B cell (primary cell): ENCODE results near the gene POLR1H.

Experiments
- EZH2 ChIP-seq: IDR thresholded peaks from 2 replicates; pipeline ENCODE4 v1.6.1; 2012; ENCODE audit warnings: borderline replicate concordance, low read depth, mild to moderate bottlenecking, moderate library complexity, low read length; ENCODE audit not compliant: insufficient read depth, poor library complexity, severe bottlenecking
- TF ChIP-seq, protein P1 (sequence below): fragments of 200-600 bp; IDR thresholded peaks from one replicate; pipeline ENCODE4 v1.8.0; 2022; ENCODE audit warnings: antibody characterized with exemption, mild to moderate bottlenecking

DNA sequence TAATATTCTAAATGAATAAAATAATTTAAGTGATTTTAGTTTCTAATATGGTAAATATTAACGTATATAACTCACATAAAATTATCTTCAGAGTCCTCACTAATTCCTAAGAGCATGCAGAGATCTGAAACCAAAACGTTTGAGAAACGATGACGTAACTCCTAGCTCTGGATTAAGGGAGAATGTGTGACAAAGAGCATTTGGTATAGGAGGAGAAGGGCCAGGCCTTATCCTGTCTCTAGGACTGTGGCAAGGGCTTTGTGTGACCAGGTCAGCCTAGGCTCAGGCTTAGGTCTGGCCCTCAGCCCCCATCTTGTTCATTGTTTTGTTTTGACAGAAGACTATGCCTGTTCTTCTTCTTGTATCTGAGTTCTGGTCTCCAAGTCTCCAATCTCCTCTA lies 19.2 kb upstream of the POLR1H start:
- TF ChIP-seq, protein P1, sequence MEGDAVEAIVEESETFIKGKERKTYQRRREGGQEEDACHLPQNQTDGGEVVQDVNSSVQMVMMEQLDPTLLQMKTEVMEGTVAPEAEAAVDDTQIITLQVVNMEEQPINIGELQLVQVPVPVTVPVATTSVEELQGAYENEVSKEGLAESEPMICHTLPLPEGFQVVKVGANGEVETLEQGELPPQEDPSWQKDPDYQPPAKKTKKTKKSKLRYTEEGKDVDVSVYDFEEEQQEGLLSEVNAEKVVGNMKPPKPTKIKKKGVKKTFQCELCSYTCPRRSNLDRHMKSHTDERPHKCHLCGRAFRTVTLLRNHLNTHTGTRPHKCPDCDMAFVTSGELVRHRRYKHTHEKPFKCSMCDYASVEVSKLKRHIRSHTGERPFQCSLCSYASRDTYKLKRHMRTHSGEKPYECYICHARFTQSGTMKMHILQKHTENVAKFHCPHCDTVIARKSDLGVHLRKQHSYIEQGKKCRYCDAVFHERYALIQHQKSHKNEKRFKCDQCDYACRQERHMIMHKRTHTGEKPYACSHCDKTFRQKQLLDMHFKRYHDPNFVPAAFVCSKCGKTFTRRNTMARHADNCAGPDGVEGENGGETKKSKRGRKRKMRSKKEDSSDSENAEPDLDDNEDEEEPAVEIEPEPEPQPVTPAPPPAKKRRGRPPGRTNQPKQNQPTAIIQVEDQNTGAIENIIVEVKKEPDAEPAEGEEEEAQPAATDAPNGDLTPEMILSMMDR = no peak
- no peak for TF ChIP-seq EZH2
